K562 (cell line): ENCODE measurements around the gene INO80C. TPM values are rescaled to one million over a fixed set of nuclear protein-coding genes. Genes with fewer than 3 reads are reported as not detected.

Source experiments
- ATAC-seq: fragments of 200-7000 bp; cut with Tn5 transposase; 3 replicates; pipeline ENCODE4 v1.9.1; 2020; ENCODE audit warnings: moderate library complexity
- BruUV-seq: library from RNA; stranded (reverse); fragments of 400-500 nt; replicated peaks from 2 replicates; lab custom pipeline; 2021; lab: Mats Ljungman, UMichigan
- CTCF ChIA-PET: fragments of 300-600 bp; formaldehyde crosslinking; extraction: SDS; loops from one replicate; lab custom pipeline; 2021; ENCODE audit warnings: low intra/inter-chr PET ratio; lab: Yijun Ruan, JAX
- POLR2A ChIA-PET: fragments of 300-600, 350-650 bp; sonication (Branson Sonifier 250); formaldehyde crosslinking; extraction: SDS; loops from one replicate; lab custom pipeline; 2021; ENCODE audit warnings: antibody characterized with exemption, inconsistent platforms; lab: Yijun Ruan, JAX
- DNase-seq, 4 experiments: peaks; one replicate each; pipeline versions ENCODE4 v3.0.0 to v3.0.0-alpha.2; 2011 to 2018; ENCODE audit warnings: low spot score in 3 of 4, mixed read lengths in 3 of 4; ENCODE audit errors: extremely low read depth in 1 of 4
- FAIRE-seq: peaks from 2 replicates; lab custom pipeline; 2011; peaks lifted over from hg19 to GRCh38; lab: Jason Lieb, UNC
- H2AFZ ChIP-seq: 2 replicates; pipeline ENCODE4 v1.6.0; 2011; ENCODE audit warnings: low read depth, low read length, control low read depth, inconsistent platforms
- H3K27ac ChIP-seq: fragments of 200-600 bp; 3 replicates; pipeline ENCODE4 v1.8.0; 2011; ENCODE audit warnings: low read depth, mild to moderate bottlenecking, control low read depth, inconsistent platforms, low read length, moderate library complexity, mixed read lengths; ENCODE audit errors: extremely low read depth
- H3K27me3 ChIP-seq, 2 experiments: fragments of 300-600 bp in 1 of 2; 2 replicates in 1 of 2; 3 replicates in 1 of 2; pipeline versions ENCODE4 v1.6.0 to v1.8.0; 2011; ENCODE audit warnings: inconsistent platforms in 2 of 2, low read length in 2 of 2, mild to moderate bottlenecking in 1 of 2, mixed read lengths in 1 of 2, moderate library complexity in 1 of 2; ENCODE audit not compliant: control insufficient read depth in 2 of 2, insufficient read depth in 2 of 2
- H3K36me3 ChIP-seq: fragments of 300-600 bp; 3 replicates; pipeline ENCODE4 v1.8.0; 2011; ENCODE audit warnings: mild to moderate bottlenecking, low read length, inconsistent platforms; ENCODE audit not compliant: control insufficient read depth, insufficient read depth
- H3K4me1 ChIP-seq, 2 experiments: fragments of 200-600 bp in 1 of 2; replicated peaks in 1 of 2; 2 replicates in 1 of 2; 3 replicates in 1 of 2; pipeline versions ENCODE4 v1.5.1 to v1.8.0; 2011; ENCODE audit warnings: inconsistent platforms in 2 of 2, low read length in 2 of 2, mild to moderate bottlenecking in 1 of 2, mixed read lengths in 1 of 2, moderate library complexity in 1 of 2; ENCODE audit not compliant: control insufficient read depth in 2 of 2, insufficient read depth in 2 of 2
- H3K4me2 ChIP-seq: 2 replicates; pipeline ENCODE4 v1.6.1; 2011; ENCODE audit warnings: low read length, control low read depth, inconsistent platforms, mixed read lengths; ENCODE audit not compliant: insufficient read depth
- H3K4me3 ChIP-seq: fragments of 200-600 bp; sonication (generic), shearing (Covaris generic); 2 replicates; pipeline ENCODE4 v1.5.1; 2016; ENCODE audit warnings: control low read depth, inconsistent platforms
- H3K79me2 ChIP-seq: fragments of 200-600 bp; 3 replicates; pipeline ENCODE4 v1.8.0; 2011; ENCODE audit warnings: low read length, inconsistent platforms; ENCODE audit not compliant: control insufficient read depth, insufficient read depth
- H3K9ac ChIP-seq, 2 experiments: 2 replicates each; pipeline versions ENCODE4 v1.6.0 to v1.6.1; 2011; ENCODE audit warnings: low read depth in 2 of 2, low read length in 2 of 2, control low read depth in 1 of 2, inconsistent platforms in 1 of 2, mild to moderate bottlenecking in 1 of 2, mixed read lengths in 1 of 2; ENCODE audit not compliant: insufficient read depth in 1 of 2
- H3K9me1 ChIP-seq: one replicate; pipeline ENCODE4 v1.6.0; 2011; ENCODE audit warnings: inconsistent platforms, mild to moderate bottlenecking, low read length, moderate library complexity; ENCODE audit not compliant: control insufficient read depth, insufficient read depth
- H3K9me3 ChIP-seq: replicated peaks from 2 replicates; pipeline ENCODE4 v1.5.1; 2011; ENCODE audit warnings: low read depth, low read length, inconsistent platforms; ENCODE audit not compliant: control insufficient read depth, insufficient read depth
- H4K20me1 ChIP-seq: replicated peaks from 2 replicates; pipeline ENCODE4 v1.6.1; 2011; ENCODE audit warnings: low read length, inconsistent platforms, mixed read lengths; ENCODE audit not compliant: control insufficient read depth, insufficient read depth
- CBX2 ChIP-seq: fragments of 200-600 bp; sonication (generic); IDR thresholded peaks from one replicate; pipeline ENCODE4 v1.6.1; 2012; ENCODE audit warnings: mild to moderate bottlenecking, low read length, inconsistent platforms; ENCODE audit not compliant: insufficient read depth, poor library complexity, severe bottlenecking
- CREBBP ChIP-seq: IDR thresholded peaks from one replicate; pipeline ENCODE4 v1.6.1; 2012; ENCODE audit warnings: low read depth, mild to moderate bottlenecking, control low read depth, inconsistent platforms, low read length
- HINFP ChIP-seq: fragments of 450-650 bp; conservative IDR thresholded peaks from 2 replicates; pipeline ENCODE4 v1.6.1; 2016; ENCODE audit warnings: missing genetic modification characterization, low read depth, mild to moderate bottlenecking, control low read depth, missing compliant biosample characterization
- KDM1A ChIP-seq, 2 experiments: fragments of 450-650 bp; IDR thresholded peaks; 2 replicates each; pipeline ENCODE4 v1.6.1; 2016; ENCODE audit warnings: mild to moderate bottlenecking in 2 of 2
- KDM2B ChIP-seq: fragments of 250-450 bp; sonication (Bioruptor Pico); IDR thresholded peaks from 2 replicates; pipeline ENCODE4 v1.8.0; 2021; ENCODE audit warnings: mild to moderate bottlenecking, moderate library complexity
- KLF1 ChIP-seq: fragments of 450-650 bp; IDR thresholded peaks from 2 replicates; pipeline ENCODE4 v1.6.1; 2016; ENCODE audit warnings: missing genetic modification characterization, missing compliant biosample characterization
- ZBTB49 ChIP-seq: sonication (generic); formaldehyde crosslinking; IDR thresholded peaks from 2 replicates; pipeline ENCODE4 v1.8.0; 2022; ENCODE audit warnings: missing genetic modification reagents, mild to moderate bottlenecking, borderline replicate concordance
- ZNF12 ChIP-seq: sonication (generic); formaldehyde crosslinking; IDR thresholded peaks from 2 replicates; pipeline ENCODE4 v1.4.0; 2020; ENCODE audit warnings: mild to moderate bottlenecking, missing genetic modification reagents
- ZNF212 ChIP-seq: fragments of 450-650 bp; formaldehyde crosslinking; IDR thresholded peaks from 2 replicates; pipeline ENCODE4 v1.4.0; 2020; ENCODE audit warnings: mild to moderate bottlenecking
- WGBS: fragments of 100-300 bp; shearing (Covaris generic); methylation state at CpG from one replicate; pipeline ENCODE4 v1.1.6; 2016; ENCODE audit warnings: low coverage, mixed read lengths; ENCODE audit not compliant: insufficient coverage; ENCODE audit errors: missing lambda C conversion rate; 5-methylcytosine and 5-hydroxymethylcytosine counted together
- in situ Hi-C: fragments of 300-500 bp; cut with MboI; formaldehyde crosslinking; loops from 4 replicates; pipeline ENCODE4 v1.15.0; 2018; ENCODE audit warnings: inconsistent platforms, mixed read lengths
- intact Hi-C: fragments of 100-400 bp; cut with micrococcal nuclease; formaldehyde crosslinking; loops from 2 replicates; pipeline ENCODE4 v1.14.2; 2022
- polyA plus RNA-seq, 8 experiments: library from polyadenylated mRNA; depleted of rRNA in 4 of 8; stranded (reverse) in 5 of 8; unstranded in 3 of 8; fragments of >200 nt; fragmentation: Nextera tagmentation in 2 of 8; fragmentation: Illumina TruSeq in 1 of 8; extraction: Ambion mirVana in 2 of 8; extraction: Trizol in 1 of 8; gene quantifications; 2 replicates each; pipeline versions ENCODE4 v1.2.1 to v1.2.3, GENCODE V29; 2011 to 2014; ENCODE audit warnings: inconsistent platforms in 1 of 8, missing spikeins in 1 of 8
- total RNA-seq, 7 experiments: library from RNA; depleted of rRNA in 6 of 7; stranded (reverse); fragments of >200 nt in 6 of 7; fragmentation: Illumina TruSeq in 2 of 7; extraction: Trizol in 2 of 7; gene quantifications; 2 replicates each; pipeline versions ENCODE4 v1.2.1 to v1.2.3, GENCODE V29; 2011 to 2021; ENCODE audit warnings: low replicate concordance in 1 of 7

The INO80C gene
- total and polyA plus RNA-seq, 9 of the 15 experiments (the other 6 are each of a cell fraction or from before 2014, with no cell fraction given): 14.3 to 53.3 (median 46.6) TPM

- intact Hi-C loops: no loop called here
- Histone ChIP-seq H3K4me1 (peaks cover 3 to 6% of the 10 kb centered on the region in 2 experiments; a peak in 3 of 5 replicates), H3K79me2 (no peaks in the 10 kb centered on the region), H3K27ac (no peak overlapping the region), H2AFZ (no peak overlapping the region), H3K27me3 (no peaks in the 10 kb centered on the region; a peak in 1 of 5 replicates), H3K9ac (no peak overlapping the region), H3K9me3 (no peaks in the 10 kb centered on the region), H3K4me2 (no peak overlapping the region), H3K36me3 (no peaks in the 10 kb centered on the region), H3K9me1 (no peaks in the 10 kb centered on the region), H3K4me3 (no peak overlapping the region), H4K20me1 (no peaks in the 10 kb centered on the region)
- DNase-seq (no peak), ATAC-seq (peak; percentile 51), FAIRE-seq (no peak)
- BruUV-seq: no TSS peak
- POLR2A ChIA-PET: interaction anchor here (0.7 to 1.5 kb wide), 5 partner anchors 10 to 139 kb away, joined by 3 to 6 read pairs (median 3); no protein-coding TSS in a partner anchor
- in situ Hi-C loops: loop anchor here (10.0 kb wide), 1 partner anchor 1939 kb away; no protein-coding TSS in a partner anchor
- CTCF ChIA-PET: no interaction called here
- WGBS: 6% methylated on average over 9 of the region's 9 CpGs
- TF ChIP-seq CBX2 (no peak), KLF1 (tag) (no peak), HINFP (no peak), CREBBP (no peak), ZNF212 (CRISPR knock-in tag) (no peak), KDM2B (no peak), ZBTB49 (CRISPR knock-in tag) (no peak), KDM1A (IDR thresholded peaks at IDR 0.05) (peak in 1 of 2 experiments; percentile 14; a peak in 1 of 4 replicates), ZNF12 (CRISPR knock-in tag) (no peak)
Observed at GRCh38 chr18:35525795-35526494, 28.2 kb upstream of the INO80C start.
